ENCODE results near the gene RIT1.

Gene RIT1

GRCh38 chr1:155856975-155857930 lies 53.9 kb downstream of the RIT1 start, which contains the start of gene GON4L:
Gene GON4L, minus strand, starts transcription at chr1:155857214. Its CDS starts 3,434 bp downstream, at chr1:155853780.
- DNase-seq (ENCODE audit: low spot score) = peak; percentile 95

GRCh38 chr1:155856257-155856974 lies 54.7 kb downstream of the RIT1 start:
- no peak for DNase-seq (ENCODE audit: low spot score)

GRCh38 chr1:155850345-155850744 lies 60.8 kb downstream of the RIT1 start:
- no peak for DNase-seq (ENCODE audit: low spot score)

GRCh38 chr1:155847823-155848529 lies 63.2 kb downstream of the RIT1 start:
- DNase-seq (ENCODE audit: low spot score) = peak; percentile 78

All from hematopoietic multipotent progenitor cell treated with erythropoietin and hydrocortisone succinate and interleukin-3 and kit ligand, for 15 days (in vitro differentiated cells).